ENCODE data around the gene MALT1. TPM values are rescaled to one million over a fixed set of nuclear protein-coding genes. Genes with fewer than 3 reads are reported as not detected.

MALT1 gene
- polyA plus RNA-seq, 3 donors, result 18.3 to 24.9 (median 23.8) TPM

- H3K27me3 Mint-ChIP-seq (ENCODE audit: low read depth in 3 of 3), result peaks cover 0 to 3% (median 2%) of the 10 kb centered on the region in 3 donors
- H3K27me3 ChIP-seq (ENCODE audit: control insufficient read depth in 2 of 2, insufficient read depth in 2 of 2, low read length in 2 of 2), result no peaks in the 10 kb centered on the region
- 73% methylated on average over 3 of the region's 5 CpGs for WGBS (ENCODE audit: insufficient coverage)
- H3K9ac ChIP-seq (ENCODE audit: insufficient read depth, low read length, poor library complexity, severe bottlenecking), result no peak overlapping the region
- no peaks in the 10 kb centered on the region for H3K36me3 ChIP-seq (replicated peaks in 1 of 2; ENCODE audit: control insufficient read depth in 1 of 2, insufficient read depth in 2 of 2, low read length in 2 of 2)
- DNase-seq, result no peak
- no peaks in the 10 kb centered on the region for H3K9me3 ChIP-seq (replicated peaks in 1 of 2; ENCODE audit: control insufficient read depth in 1 of 2, insufficient read depth in 1 of 2, low read length in 2 of 2)
- peaks cover 0 to 2% of the 10 kb centered on the region in 2 donors for H3K36me3 Mint-ChIP-seq
- intact Hi-C loops (cut with micrococcal nuclease), result no loop called here
- peaks cover 6% of the 10 kb centered on the region for H3K4me1 Mint-ChIP-seq
- H3K4me1 ChIP-seq (ENCODE audit: control insufficient read depth in 1 of 2, insufficient read depth in 2 of 2, low read length in 2 of 2), result no peaks in the 10 kb centered on the region
- H3K27ac ChIP-seq (ENCODE audit: low read depth in 1 of 2, low read length in 2 of 2), result no peak overlapping the region
- no peak for TF ChIP-seq CTCF (IDR thresholded peaks at IDR 0.05)
- H3K79me2 ChIP-seq (ENCODE audit: insufficient read depth, low read length), result no peaks in the 10 kb centered on the region
- H2AFZ ChIP-seq (ENCODE audit: insufficient read depth, low read depth, low read length, poor library complexity, severe bottlenecking), result no peak overlapping the region
- H3K4me2 ChIP-seq (replicated peaks; ENCODE audit: extremely low read depth, low read length, poor library complexity, severe bottlenecking), result no peak overlapping the region
- H3K4me3 ChIP-seq (replicated peaks in 1 of 3; ENCODE audit: low read depth in 2 of 3, low read length in 3 of 3), result no peak overlapping the region
- no peaks in the 10 kb centered on the region for H4K20me1 ChIP-seq (ENCODE audit: insufficient read depth, low read length)
- no peak overlapping the region for H3K27ac Mint-ChIP-seq
- H3K9me3 Mint-ChIP-seq, result peaks cover 0 to 1% (median 0%) of the 10 kb centered on the region in 7 donors
- H3K4me3 Mint-ChIP-seq, result no peak overlapping the region
Measured at GRCh38 chr18:58631301-58631700, 40.0 kb upstream of the MALT1 start.

GRCh38 chr18:58632552-58632951 is 38.7 kb upstream of the MALT1 start:
- peaks cover 0 to 2% of the 10 kb centered on the region in 2 donors for H3K36me3 Mint-ChIP-seq
- peaks cover 5 to 6% of the 10 kb centered on the region in 2 donors for H3K4me1 ChIP-seq (ENCODE audit: control insufficient read depth in 1 of 2, insufficient read depth in 2 of 2, low read length in 2 of 2)
- no peak overlapping the region for H2AFZ ChIP-seq (ENCODE audit: insufficient read depth, low read depth, low read length, poor library complexity, severe bottlenecking)
- no peaks in the 10 kb centered on the region for H3K79me2 ChIP-seq (ENCODE audit: insufficient read depth, low read length)
- no peak for DNase-seq
- no peaks in the 10 kb centered on the region for H3K36me3 ChIP-seq (replicated peaks in 1 of 2; ENCODE audit: control insufficient read depth in 1 of 2, insufficient read depth in 2 of 2, low read length in 2 of 2)
- H3K4me1 Mint-ChIP-seq, result peaks cover 7% of the 10 kb centered on the region
- H3K27me3 Mint-ChIP-seq (ENCODE audit: low read depth in 3 of 3), result peaks cover under 1 to 3% (median 2%) of the 10 kb centered on the region in 3 donors
- intact Hi-C loops (cut with micrococcal nuclease), result no loop called here
- TF ChIP-seq CTCF (IDR thresholded peaks at IDR 0.05), result no peak
- no peak overlapping the region for H3K27ac Mint-ChIP-seq
- no peak overlapping the region for H3K4me3 ChIP-seq (replicated peaks in 1 of 3; ENCODE audit: low read depth in 2 of 3, low read length in 3 of 3)
- H4K20me1 ChIP-seq (ENCODE audit: insufficient read depth, low read length), result no peaks in the 10 kb centered on the region
- H3K9me3 ChIP-seq (replicated peaks in 1 of 2; ENCODE audit: control insufficient read depth in 1 of 2, insufficient read depth in 1 of 2, low read length in 2 of 2), result no peaks in the 10 kb centered on the region
- H3K4me2 ChIP-seq (replicated peaks; ENCODE audit: extremely low read depth, low read length, poor library complexity, severe bottlenecking), result no peak overlapping the region
- H3K27me3 ChIP-seq (ENCODE audit: control insufficient read depth in 2 of 2, insufficient read depth in 2 of 2, low read length in 2 of 2), result no peaks in the 10 kb centered on the region
- WGBS (ENCODE audit: insufficient coverage), result 100% methylated on average over 2 of the region's 5 CpGs
- H3K4me3 Mint-ChIP-seq, result no peak overlapping the region
- H3K27ac ChIP-seq (ENCODE audit: low read depth in 1 of 2, low read length in 2 of 2), result no peak overlapping the region
- no peak overlapping the region for H3K9ac ChIP-seq (ENCODE audit: insufficient read depth, low read length, poor library complexity, severe bottlenecking)
- no peaks in the 10 kb centered on the region for H3K9me3 Mint-ChIP-seq

All from CD14-positive monocyte (primary cell).